K562 treated with DMSO at 1 percent for 24 hours (cell line): ENCODE measurements around the gene TECTA. TPM values are rescaled to one million over a fixed set of nuclear protein-coding genes. Genes with fewer than 3 reads are reported as not detected.

Experiments used
- total RNA-seq: library from RNA; unstranded; fragments of 300-600 nt; gene quantifications from 2 replicates; pipeline ENCODE4 v1.2.3, GENCODE V29; 2022; ENCODE audit warnings: low read depth; ENCODE audit not compliant: insufficient read depth

Gene TECTA, protein sequence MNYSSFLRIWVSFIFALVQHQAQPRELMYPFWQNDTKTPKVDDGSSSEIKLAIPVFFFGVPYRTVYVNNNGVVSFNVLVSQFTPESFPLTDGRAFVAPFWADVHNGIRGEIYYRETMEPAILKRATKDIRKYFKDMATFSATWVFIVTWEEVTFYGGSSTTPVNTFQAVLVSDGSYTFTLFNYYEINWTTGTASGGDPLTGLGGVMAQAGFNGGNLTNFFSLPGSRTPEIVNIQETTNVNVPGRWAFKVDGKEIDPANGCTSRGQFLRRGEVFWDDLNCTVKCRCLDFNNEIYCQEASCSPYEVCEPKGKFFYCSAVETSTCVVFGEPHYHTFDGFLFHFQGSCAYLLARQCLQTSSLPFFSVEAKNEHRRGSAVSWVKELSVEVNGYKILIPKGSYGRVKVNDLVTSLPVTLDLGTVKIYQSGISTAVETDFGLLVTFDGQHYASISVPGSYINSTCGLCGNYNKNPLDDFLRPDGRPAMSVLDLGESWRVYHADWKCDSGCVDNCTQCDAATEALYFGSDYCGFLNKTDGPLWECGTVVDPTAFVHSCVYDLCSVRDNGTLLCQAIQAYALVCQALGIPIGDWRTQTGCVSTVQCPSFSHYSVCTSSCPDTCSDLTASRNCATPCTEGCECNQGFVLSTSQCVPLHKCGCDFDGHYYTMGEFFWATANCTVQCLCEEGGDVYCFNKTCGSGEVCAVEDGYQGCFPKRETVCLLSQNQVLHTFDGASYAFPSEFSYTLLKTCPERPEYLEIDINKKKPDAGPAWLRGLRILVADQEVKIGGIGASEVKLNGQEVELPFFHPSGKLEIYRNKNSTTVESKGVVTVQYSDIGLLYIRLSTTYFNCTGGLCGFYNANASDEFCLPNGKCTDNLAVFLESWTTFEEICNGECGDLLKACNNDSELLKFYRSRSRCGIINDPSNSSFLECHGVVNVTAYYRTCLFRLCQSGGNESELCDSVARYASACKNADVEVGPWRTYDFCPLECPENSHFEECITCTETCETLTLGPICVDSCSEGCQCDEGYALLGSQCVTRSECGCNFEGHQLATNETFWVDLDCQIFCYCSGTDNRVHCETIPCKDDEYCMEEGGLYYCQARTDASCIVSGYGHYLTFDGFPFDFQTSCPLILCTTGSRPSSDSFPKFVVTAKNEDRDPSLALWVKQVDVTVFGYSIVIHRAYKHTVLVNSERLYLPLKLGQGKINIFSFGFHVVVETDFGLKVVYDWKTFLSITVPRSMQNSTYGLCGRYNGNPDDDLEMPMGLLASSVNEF (N-terminal part only)
- not detected in 2 replicates for total RNA-seq

DNA sequence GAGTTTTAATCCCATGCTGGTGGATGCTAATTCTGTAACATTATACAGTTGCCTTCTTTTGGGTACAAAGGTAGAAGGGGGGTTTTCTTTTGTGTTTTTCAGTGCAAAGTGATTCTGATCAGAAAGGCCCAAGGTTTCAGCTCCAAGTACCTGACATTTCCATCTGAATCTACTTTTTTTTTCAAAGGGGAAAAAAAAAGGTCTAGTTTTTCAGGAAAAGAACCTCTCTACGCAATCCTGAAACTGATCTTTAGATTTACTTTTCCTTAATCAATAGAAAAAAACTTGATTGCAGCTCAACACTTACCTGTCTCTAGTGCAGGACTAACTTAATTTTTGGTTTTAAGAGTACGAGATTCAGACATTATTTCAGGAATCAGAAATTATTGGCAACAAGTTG lies at the start of gene TECTA:
Gene TECTA (plus strand): TSS at position 301 of the 400 bp plus-strand sequence. CDS start 1,423 bp downstream, outside the sequence.

Other genes starting within 250 kb of the TECTA start
- gene TBCEL, start 77.1 kb upstream of the TECTA start, total RNA-seq: 2.5 and 3.4 TPM in 2 replicates
- gene SC5D, start 191.5 kb downstream of the TECTA start, total RNA-seq: 14.0 and 16.6 TPM in 2 replicates